Measurements from ENCODE around the gene ACTR1B.

- peak; percentile 89 for TF ChIP-seq CTCF (IDR thresholded peaks at IDR 0.05; ENCODE audit: borderline replicate concordance, extremely low read depth, low read length, poor library complexity, severe bottlenecking)
- no peak for TF ChIP-seq EZH2 (IDR thresholded peaks at IDR 0.05; ENCODE audit: borderline replicate concordance, low read depth, low read length, severe bottlenecking)
Observed at GRCh38 chr2:97699765-97700444, 36.1 kb upstream of the ACTR1B start.

Data from DND-41 (cell line).